Tibial nerve (tissue), 3 donors: ENCODE data around the gene SERP1.

Experiments used
- POLR2A ChIP-seq, 2 donors: fragments of 450-650 bp; IDR thresholded peaks; one replicate each; pipeline ENCODE4 v1.6.1; 2017; ENCODE audit warnings: antibody characterized with exemption in 2 of 2, mild to moderate bottlenecking in 2 of 2, moderate library complexity in 2 of 2
- TF ChIP-seq, protein P1 (sequence below), 5 experiments: fragments of 200-600 bp in 3 of 5; fragments of 450-650 bp in 2 of 5; sonication (generic) in 3 of 5; IDR thresholded peaks; one replicate each; pipeline ENCODE4 v1.5.1; 2016 to 2019; ENCODE audit warnings: antibody characterized with exemption in 5 of 5, mild to moderate bottlenecking in 3 of 5, moderate library complexity in 2 of 5

DNA sequence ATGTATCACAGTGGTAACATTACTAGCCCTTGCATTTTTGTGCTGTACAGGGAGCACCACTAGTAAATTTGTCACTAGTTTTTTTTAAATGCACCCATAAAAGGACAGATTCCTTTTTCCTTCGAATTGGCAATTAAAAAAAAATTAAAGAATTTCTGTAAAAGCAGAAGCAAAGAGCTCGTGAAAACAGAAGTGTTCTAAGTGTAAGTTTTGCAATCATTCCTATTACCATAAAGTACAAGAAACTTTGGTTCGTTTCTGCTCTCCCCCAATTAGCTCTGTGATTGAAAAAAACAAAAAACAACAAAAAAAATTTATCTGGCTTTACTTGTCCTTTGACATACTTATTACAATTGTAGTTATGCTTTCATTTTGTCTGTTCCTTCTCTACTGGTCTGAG, 5.3 kb downstream of the SERP1 start:
- TF ChIP-seq, protein P1, sequence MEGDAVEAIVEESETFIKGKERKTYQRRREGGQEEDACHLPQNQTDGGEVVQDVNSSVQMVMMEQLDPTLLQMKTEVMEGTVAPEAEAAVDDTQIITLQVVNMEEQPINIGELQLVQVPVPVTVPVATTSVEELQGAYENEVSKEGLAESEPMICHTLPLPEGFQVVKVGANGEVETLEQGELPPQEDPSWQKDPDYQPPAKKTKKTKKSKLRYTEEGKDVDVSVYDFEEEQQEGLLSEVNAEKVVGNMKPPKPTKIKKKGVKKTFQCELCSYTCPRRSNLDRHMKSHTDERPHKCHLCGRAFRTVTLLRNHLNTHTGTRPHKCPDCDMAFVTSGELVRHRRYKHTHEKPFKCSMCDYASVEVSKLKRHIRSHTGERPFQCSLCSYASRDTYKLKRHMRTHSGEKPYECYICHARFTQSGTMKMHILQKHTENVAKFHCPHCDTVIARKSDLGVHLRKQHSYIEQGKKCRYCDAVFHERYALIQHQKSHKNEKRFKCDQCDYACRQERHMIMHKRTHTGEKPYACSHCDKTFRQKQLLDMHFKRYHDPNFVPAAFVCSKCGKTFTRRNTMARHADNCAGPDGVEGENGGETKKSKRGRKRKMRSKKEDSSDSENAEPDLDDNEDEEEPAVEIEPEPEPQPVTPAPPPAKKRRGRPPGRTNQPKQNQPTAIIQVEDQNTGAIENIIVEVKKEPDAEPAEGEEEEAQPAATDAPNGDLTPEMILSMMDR (IDR thresholded peaks at IDR 0.05), result no peak
- no peak for TF ChIP-seq POLR2A (IDR thresholded peaks at IDR 0.05)
